CD4-positive, alpha-beta T cell treated with Interleukin-6 for 4 hours (primary cell): ENCODE results near the gene HERC2.
"Not testable (repeated sequence)": the region's sequence is repeated elsewhere in the genome, so short reads cannot be mapped to it uniquely, and the experiment has no call there.

Experiments
- DNase-seq: peaks from one replicate; pipeline ENCODE4 v3.0.0-alpha.2; 2020; ENCODE audit warnings: mixed read lengths

The HERC2 gene

GRCh38 chr15:28178727-28179126, 143.3 kb downstream of the HERC2 start:
- DNase-seq = no peak

- DNase-seq = no peak
These were observed 143.7 kb downstream of the HERC2 start for GRCh38 chr15:28178290-28178689.

- no peak for DNase-seq
These were observed 152.6 kb downstream of the HERC2 start for GRCh38 chr15:28169366-28169765.

GRCh38 chr15:28168405-28169121, 153.4 kb downstream of the HERC2 start:
- DNase-seq = not testable (repeated sequence)

GRCh38 chr15:28167042-28167441, 154.9 kb downstream of the HERC2 start:
- no peak for DNase-seq

- DNase-seq = no peak
These were observed 156.2 kb downstream of the HERC2 start for GRCh38 chr15:28165791-28166190.

- no peak for DNase-seq
These were observed 157.1 kb downstream of the HERC2 start for GRCh38 chr15:28164876-28165275.

DNA sequence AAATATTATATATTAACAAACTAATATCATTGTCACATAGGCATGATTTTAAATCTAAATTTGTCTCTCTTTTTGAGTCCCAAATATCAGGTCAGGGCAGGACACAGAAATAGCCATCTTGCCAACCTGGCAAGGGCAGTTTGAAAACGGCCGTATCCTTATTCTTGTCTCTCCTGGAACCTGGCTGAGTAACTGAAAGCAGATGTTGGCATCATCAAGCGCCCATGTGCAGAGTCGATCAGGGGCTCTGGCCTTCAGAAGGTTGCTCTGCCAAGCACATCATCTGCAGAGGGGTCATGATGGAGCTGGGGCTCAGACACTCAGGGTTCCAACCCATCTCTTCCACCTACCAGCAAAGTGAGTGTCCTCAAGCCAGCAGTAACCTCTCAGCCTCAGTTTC, 167.7 kb downstream of the HERC2 start:
- no peak for DNase-seq

- DNase-seq = no peak
These were observed 168.4 kb downstream of the HERC2 start for GRCh38 chr15:28153492-28154119.

DNA sequence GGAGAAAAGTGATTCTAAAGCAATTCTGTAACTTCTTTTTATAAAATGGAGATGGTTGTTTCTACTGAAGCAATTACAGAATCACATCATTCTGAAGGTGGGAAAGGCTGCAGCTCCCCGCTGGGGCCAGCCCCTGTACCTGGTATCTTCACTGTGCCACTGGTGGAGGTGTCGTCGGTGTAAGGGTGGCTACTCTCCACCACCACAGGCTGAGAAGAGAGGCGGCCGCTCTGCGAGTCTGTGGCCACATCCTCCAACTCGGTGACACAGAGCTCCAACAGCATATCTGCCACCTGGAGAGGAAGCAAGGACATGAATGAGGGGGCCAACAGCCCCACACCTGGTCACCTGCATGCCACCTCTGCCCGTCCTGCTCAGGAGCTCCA, 169.4 kb downstream of the HERC2 start:
- DNase-seq = not testable (repeated sequence)

- DNase-seq = not testable (repeated sequence)
These were observed 170.0 kb downstream of the HERC2 start for GRCh38 chr15:28151864-28152537.

GRCh38 chr15:28147801-28148200, 174.2 kb downstream of the HERC2 start:
- no peak for DNase-seq

DNA sequence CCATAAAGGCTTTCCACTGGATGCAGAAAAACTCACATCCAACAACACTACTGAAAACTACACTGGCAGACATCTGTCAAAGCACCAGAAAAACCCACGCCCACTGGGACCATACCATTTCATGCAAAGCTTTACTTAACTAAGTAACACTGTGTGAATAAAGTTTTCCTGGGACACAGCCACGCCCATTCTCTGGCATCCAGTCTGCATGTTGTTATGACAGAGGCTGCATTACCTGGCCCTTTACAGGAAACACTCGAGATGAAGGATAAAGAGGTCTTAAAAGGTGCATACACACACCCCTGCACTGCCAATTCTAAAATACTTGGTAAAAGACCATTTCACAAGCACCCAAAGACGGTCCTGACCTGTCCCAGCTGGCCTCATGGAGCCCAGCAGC, 176.6 kb downstream of the HERC2 start:
- not testable (repeated sequence) for DNase-seq

DNA sequence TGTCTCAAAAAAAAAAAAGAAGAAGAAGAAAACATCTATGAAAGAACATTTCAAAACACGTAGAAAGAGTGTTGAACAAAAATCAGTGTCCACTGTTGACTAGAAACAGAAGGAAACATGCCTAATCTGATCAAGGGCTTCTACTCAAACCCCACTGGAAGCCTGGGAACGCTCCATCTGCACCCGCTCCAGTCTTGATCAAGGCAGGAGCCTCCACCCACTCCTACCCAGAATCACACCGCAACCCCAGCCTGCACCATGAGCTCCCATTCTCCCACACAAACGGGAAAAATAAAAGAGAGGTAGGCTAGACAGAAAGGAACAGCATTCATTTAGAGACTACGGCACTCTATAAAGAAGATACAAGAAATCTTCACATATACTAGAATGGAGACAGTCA, 181.9 kb downstream of the HERC2 start:
- no peak for DNase-seq

DNA sequence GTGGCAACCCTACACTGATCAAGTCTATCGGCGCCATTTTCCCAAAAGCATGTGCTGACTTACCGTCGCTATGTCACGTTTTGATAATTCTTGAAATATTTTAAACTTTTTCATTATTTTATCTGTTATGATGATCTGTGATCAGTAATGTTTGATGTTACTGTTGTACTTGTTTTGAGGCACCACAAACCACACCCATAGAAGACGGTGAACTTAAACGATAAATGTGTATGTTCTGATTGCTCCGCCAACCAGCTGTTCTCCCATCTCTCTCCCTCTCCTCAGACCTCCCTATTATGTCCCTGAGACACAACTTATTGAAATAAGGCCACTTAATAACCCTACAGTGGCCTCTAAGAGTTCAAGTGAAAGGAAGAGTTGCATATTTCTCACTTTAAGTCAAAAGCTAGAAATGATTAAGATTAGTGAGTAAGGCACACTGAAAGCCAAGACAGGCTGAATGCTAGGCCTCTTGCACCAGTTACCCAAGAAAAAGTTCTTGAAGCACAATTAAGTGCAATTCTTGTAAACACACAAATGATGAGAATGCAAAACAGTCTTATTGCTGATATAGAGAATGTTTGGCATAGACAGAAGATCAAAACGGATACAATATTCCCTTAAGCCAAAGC, 184.5 kb downstream of the HERC2 start:
- not testable (repeated sequence) for DNase-seq

DNA sequence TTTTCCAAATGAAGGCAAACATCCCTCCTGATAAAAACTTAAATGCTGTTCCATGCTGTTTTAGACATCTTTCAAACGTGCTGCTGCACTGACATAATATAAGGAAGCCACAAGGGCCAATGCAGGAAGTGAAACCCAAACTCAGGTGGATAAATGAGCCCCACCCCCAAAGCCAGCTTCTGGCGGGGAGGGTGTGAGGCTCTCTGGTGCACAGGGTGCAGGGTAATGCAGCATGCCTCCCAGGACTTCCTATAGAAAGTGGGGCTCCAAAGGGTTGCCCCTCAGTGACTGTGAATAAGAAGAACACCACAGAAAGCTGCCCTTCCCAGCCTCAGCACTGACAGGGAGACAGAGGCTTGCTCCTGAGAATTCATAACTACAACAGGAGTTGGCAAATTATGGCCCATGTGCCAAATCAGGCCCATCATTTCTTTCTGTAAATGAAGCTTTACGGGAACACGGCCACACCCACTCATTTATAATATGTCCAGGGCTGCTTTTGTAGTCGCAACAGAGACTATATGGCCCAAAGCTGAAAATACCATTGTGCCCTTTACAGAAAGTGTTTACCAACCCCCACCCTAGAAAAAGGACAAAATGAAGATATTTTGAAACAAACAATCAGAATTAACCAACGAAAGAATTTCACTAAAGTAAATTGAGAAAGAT, 185.6 kb downstream of the HERC2 start:
- peak; percentile 38 for DNase-seq

- no peak for DNase-seq
These were observed 188.7 kb downstream of the HERC2 start for GRCh38 chr15:28133281-28133680.

GRCh38 chr15:28132524-28133275, 189.3 kb downstream of the HERC2 start:
- no peak for DNase-seq

DNA sequence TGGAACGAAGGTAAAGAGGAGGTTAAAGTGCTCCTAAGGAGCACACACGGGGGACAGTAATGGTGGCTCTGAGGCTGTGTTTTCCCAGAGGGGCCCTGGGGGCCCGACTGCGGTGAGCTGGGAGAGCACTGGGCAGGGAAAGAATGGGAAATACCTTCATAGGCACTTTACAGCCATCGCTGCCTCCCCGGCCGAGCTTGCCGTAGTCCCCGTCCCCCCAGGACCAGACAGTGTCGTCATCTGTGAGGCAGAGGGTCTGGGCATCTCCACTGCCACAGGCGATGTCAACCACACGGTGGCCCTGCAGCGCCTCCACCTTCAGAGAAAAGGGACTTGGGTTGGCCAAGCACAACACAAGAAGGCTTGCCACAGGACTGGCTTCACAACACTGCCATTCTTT, 190.0 kb downstream of the HERC2 start:
- DNase-seq = no peak

DNA sequence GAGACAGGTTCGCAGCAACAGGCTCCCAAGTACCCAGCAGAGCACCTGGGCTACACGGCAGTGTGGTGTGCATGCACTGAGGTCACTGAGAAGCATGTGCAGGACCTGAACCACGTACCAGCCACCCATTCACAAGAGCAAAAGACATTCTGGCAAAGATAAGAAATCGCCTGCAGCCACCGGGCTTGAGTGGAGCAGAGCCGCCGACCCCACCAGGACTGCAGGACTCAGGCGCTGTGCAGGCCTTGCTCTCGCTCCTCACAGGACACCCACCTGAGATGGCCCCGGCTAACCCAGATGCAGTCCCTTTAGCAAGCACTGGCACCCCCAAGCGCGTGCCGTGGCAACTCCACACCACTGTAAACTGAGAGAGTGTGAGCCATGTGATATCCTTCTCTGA, 190.6 kb downstream of the HERC2 start:
- DNase-seq = no peak

GRCh38 chr15:28130651-28131050, 191.3 kb downstream of the HERC2 start:
- DNase-seq = no peak

GRCh38 chr15:28129231-28129848, 192.6 kb downstream of the HERC2 start:
- no peak for DNase-seq
